Raji (cell line): Measurements from ENCODE around the gene ZNF93.
A peak's percentile ranks its signal among the peaks of the same experiment; 100 is the strongest.

Source experiments
- POLR2A ChIP-seq: IDR thresholded peaks from 2 replicates; pipeline ENCODE4 v1.6.1; 2011; ENCODE audit warnings: low read depth, low read length, control low read depth; ENCODE audit not compliant: insufficient read depth

ZNF93 gene

DNA sequence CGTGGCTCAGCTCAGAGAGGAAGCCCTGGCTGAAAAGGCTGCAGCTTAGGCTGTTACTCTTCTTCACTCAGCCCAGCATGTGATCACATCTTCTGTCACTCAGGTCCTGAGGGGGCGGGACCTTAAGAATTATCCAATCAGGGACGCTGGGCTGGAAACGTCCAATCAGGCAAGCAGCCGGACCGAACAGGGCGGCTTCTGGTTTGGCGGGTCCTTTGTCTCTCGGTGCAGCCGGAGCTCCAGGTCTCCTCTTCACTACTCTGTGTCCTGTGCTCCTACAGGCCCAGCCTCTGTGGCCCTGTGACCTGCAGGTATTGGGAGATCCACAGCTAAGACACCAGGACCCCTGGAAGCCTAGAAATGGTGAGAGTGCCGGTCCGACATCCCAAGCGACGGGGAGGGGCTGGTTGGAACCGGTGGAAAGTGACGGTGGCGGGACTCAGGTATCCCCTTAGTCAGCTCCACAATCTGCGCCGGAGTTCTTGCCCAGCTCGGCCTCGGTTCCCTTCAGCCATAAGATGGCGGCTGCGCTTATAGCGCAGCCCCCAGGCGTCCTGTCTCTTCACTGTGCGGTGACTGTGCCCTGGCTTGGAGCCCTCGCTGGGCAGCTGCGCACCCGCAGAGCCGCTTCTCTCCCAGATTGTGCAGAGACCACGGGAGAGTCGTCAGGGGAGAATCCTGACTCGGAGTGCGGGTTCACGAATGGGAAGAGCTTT lies at the start of gene ZNF93:
Gene ZNF93, plus strand, starts transcription at position 218 of the 716 bp plus-strand sequence. Its CDS starts 143 bp downstream, at position 361.
- peak; percentile 69 for TF ChIP-seq POLR2A

GRCh38 chr19:19858751-19859150 lies 42.0 kb upstream of the ZNF93 start:
- TF ChIP-seq POLR2A = no peak

DNA sequence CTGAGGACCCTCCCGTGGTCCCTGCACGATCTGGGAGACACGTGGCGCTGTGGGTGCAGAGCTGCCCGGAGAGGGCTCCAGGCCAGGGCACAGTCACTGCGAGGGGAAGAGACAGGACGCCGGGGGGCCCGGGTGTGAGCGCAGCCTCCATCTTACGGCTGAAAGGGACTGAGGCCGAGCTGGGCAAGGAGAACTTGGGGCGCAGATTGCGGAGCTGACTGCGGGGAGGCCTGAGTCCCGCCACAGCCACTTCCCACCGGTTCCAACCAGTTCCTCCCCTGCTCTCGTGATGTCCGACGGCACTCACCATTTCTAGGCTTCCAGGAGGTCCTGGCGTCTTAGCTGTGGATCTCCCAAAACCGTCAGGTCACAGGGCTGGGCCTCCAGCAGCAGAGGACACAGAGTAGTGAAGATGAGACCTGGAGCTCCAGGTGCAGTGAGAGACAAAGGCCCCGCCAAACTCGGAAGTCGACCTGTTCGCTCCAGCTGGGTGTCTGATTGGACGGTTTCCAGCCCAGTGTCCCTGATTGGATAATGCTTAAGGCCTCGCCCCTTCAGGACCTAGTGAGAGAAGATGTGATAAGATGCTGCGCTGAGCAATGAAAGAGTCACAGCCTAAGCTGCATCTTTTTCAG lies 39.9 kb upstream of the ZNF93 start:
- TF ChIP-seq POLR2A = no peak

- TF ChIP-seq POLR2A = peak; percentile 87
Measured at GRCh38 chr19:19865750-19866610, 34.8 kb upstream of the ZNF93 start, which contains the start of gene ZNF253. TSS of gene ZNF253 (plus strand) at chr19:19865882. CDS start at chr19:19865997, 115 bp downstream.

GRCh38 chr19:19866611-19867248 lies 34.0 kb upstream of the ZNF93 start:
- no peak for TF ChIP-seq POLR2A

- no peak for TF ChIP-seq POLR2A
Measured at GRCh38 chr19:19871932-19872331, 28.8 kb upstream of the ZNF93 start.

- TF ChIP-seq POLR2A = no peak
Measured at GRCh38 chr19:19873381-19873780, 27.4 kb upstream of the ZNF93 start.

GRCh38 chr19:19877724-19878123 lies 23.0 kb upstream of the ZNF93 start:
- no peak for TF ChIP-seq POLR2A

DNA sequence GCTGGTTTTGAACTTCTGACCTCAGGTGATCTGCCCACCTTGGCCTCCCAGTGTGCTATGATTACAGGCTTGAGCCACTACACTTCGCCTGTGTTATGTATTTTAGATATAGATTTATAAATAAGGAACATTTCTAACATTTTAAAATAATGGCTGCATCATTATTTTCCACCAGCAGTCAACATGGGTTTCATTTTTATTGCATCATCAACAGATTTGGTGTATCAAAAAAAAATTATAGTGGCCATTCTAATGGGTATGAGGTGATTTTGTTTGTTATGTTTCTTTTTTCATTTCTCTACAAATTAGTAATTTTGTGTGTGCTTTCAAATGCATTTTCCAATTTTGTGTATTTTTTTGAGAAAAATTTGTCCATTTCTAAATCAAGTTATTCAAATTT lies 16.2 kb upstream of the ZNF93 start:
- no peak for TF ChIP-seq POLR2A

DNA sequence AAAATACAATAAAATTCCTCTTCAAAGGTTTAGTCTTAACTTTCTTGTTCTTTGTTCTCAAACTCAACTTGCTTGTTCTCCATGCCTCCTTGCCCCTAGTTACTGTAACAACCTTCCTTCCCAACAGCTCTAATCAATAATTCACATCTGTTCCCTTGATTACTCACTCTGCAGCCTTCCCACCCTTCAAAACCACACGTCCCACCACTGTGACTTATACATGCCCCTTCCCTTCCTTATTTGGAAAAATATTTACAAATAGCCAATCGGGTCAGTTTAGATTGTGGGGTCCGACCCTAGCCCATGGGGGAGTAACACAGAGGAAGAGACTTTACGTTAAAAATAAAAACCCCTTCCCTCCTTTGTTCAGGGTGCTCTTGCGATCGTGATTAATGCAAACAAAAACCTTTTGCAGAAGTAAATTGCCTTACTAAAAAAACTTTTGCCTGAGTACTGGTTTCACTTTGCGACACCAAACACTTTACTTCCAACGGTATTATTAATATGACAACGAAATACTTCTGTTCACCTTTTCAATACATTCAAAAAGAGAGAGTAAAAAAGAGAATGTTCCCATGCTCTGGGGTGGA lies 512 bp upstream of the ZNF93 start:
- no peak for TF ChIP-seq POLR2A

DNA sequence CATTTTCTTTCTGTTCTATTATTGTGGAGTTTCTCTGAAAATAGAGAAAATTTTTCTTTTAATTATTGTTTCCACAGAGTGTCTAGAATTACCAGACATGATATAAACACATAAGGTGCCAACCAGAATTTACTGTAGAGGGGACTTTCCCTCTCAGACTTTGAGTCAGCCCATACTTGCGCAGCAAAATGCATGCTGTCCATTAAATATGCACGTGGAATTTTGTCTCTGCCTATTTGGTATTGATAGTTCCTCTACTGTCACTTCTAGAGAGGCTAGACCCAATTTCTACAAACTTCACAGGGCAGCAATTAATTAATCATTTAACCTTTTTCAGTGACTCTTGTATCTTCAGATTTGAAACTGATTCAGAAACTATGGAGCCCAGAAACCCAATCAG lies 8.9 kb downstream of the ZNF93 start:
- TF ChIP-seq POLR2A = no peak

DNA sequence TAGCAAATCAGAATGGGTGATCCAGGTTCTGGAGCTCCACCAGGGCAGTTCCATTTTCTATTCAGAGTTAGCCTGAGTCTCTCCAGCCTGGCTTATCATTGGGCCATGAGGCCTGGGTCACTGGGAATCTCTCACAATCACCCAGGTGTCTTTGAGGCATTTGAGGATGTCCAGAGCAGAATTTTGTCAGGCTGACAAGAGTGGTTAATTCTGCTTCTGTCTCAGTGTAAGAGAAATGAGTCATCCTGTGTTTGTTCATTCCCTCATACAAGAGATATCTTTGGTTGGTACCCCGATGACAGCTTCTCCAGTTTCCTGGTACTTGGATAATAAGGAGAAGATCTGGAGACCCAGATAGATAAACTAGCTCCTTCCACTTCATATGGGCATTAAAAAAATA lies 10.4 kb downstream of the ZNF93 start:
- no peak for TF ChIP-seq POLR2A

- no peak for TF ChIP-seq POLR2A
Measured at GRCh38 chr19:19914596-19914995, 13.8 kb downstream of the ZNF93 start.

DNA sequence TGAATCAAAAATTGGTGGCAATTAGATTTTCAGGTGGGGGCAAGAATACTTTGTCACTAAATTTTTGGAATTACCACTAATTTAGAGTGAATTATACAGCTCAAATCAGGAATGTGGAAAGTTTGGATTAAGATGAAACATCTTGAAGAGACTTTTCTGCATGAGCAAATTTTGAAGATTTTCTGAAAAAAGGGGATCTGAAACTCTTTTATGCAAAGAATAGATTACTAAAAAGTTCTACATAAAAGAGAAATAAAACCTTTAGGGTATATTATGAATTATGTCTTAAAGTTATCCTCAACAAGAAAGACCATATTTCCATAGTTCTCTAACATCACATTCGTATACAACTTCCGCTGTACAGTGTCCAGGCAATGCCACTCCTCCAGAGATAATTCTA lies 36.7 kb downstream of the ZNF93 start:
- TF ChIP-seq POLR2A = no peak

DNA sequence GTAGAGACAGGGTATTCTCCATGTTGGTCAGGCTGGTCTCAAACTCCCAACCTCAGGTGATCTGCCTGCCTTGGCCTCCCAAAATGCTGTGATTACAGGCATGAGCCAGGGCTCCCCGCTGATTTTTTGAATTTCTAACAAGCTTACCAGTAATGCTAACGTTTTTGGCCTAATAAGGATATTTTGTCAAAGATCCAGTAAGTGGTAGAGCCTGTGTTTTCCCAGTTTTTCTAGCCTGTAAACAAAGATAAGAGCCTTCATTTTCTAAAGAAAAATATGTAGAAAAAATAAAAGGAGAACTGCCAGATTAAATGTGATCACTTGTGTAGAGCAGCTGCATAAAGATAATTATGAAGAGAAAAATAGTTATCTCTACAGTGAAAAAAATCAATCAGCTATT lies 37.7 kb downstream of the ZNF93 start:
- no peak for TF ChIP-seq POLR2A
